Osteoblast (primary cell): ENCODE results near the gene SFXN3. TPM values are rescaled to one million over a fixed set of nuclear protein-coding genes. Genes with fewer than 3 reads are reported as not detected.

Experiments used
- DNase-seq: peaks from one replicate; pipeline ENCODE4 v3.0.0; 2011; ENCODE audit warnings: low spot score, mixed read lengths; ENCODE audit not compliant: insufficient read length; ENCODE audit errors: missing footprints
- H2AFZ ChIP-seq: 2 replicates; pipeline ENCODE4 v1.6.0; 2011; ENCODE audit warnings: mild to moderate bottlenecking, low read length
- H3K27ac ChIP-seq: 2 replicates; pipeline ENCODE4 v1.5.1; 2011; ENCODE audit warnings: mild to moderate bottlenecking, low read depth, low read length, moderate library complexity
- H3K27me3 ChIP-seq: 2 replicates; pipeline ENCODE4 v1.6.0; 2012; ENCODE audit warnings: mild to moderate bottlenecking, control low read depth, inconsistent platforms, low read length, moderate library complexity; ENCODE audit not compliant: insufficient read depth
- H3K36me3 ChIP-seq: 2 replicates; pipeline ENCODE4 v1.5.1; 2011; ENCODE audit warnings: mild to moderate bottlenecking, low read length, control low read depth, moderate library complexity; ENCODE audit not compliant: insufficient read depth
- H3K4me1 ChIP-seq: 2 replicates; pipeline ENCODE4 v1.5.1; 2011; ENCODE audit warnings: mild to moderate bottlenecking, low read length, control low read depth, moderate library complexity; ENCODE audit not compliant: insufficient read depth
- H3K4me2 ChIP-seq: 2 replicates; pipeline ENCODE4 v1.6.0; 2011; ENCODE audit warnings: mild to moderate bottlenecking, low read length; ENCODE audit not compliant: insufficient read depth
- H3K4me3 ChIP-seq: fragments of 200-600 bp; sonication (generic); 3 replicates; pipeline ENCODE4 v1.5.1; 2012; ENCODE audit warnings: mild to moderate bottlenecking, low read length, inconsistent platforms; ENCODE audit not compliant: insufficient read depth
- H3K79me2 ChIP-seq: 2 replicates; pipeline ENCODE4 v1.6.0; 2012; ENCODE audit warnings: mild to moderate bottlenecking, low read length, control low read depth, inconsistent platforms; ENCODE audit not compliant: insufficient read depth
- H3K9me3 ChIP-seq: 2 replicates; pipeline ENCODE4 v1.5.1; 2011; ENCODE audit warnings: low read depth, low read length, control low read depth
- H4K20me1 ChIP-seq: 2 replicates; pipeline ENCODE4 v1.6.0; 2012; ENCODE audit warnings: mild to moderate bottlenecking, low read length, control low read depth; ENCODE audit not compliant: insufficient read depth
- total RNA-seq: library from RNA; depleted of rRNA; stranded (reverse); fragments of >200 nt; gene quantifications from 2 replicates; pipeline ENCODE4 v1.2.3, GENCODE V29; 2012
- TF ChIP-seq, protein P1 (sequence below): IDR thresholded peaks from 2 replicates; pipeline ENCODE4 v1.5.1; 2011; ENCODE audit warnings: mild to moderate bottlenecking, low read depth, low read length, moderate library complexity; ENCODE audit errors: extremely low read depth

SFXN3 gene
- total RNA-seq, 1 donor, result 103 TPM

DNA sequence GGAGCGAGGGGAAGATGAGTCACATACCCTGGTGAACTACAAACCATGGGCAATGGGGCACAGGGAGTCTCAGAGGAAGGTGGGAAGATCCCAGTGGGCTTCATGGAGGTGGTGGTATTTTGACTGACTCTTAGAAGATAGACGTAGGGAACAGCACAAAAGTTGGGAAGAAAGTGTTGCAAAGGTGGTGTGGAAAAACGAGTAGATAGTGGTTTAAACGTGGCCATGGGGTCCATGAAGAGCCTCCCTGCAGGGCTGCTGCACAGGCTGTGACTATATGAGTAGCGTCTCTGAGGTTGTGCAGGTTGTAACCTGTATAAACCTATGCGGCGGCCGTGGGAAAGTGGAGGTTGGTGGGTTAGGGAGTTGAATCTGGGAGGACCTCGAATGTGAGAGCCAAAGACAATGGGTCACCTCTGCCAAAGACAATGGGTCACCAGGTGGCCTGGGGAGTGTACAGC lies 17.6 kb upstream of the SFXN3 start:
- Histone ChIP-seq H3K4me1 (peaks cover 27% of the 10 kb centered on the region), H4K20me1 (no peaks in the 10 kb centered on the region), H3K27ac (peak overlapping the region; percentile 45), H3K27me3 (no peaks in the 10 kb centered on the region), H3K9me3 (no peaks in the 10 kb centered on the region), H2AFZ (no peak overlapping the region), H3K36me3 (no peaks in the 10 kb centered on the region), H3K4me3 (peak overlapping the region; percentile 9), H3K79me2 (no peaks in the 10 kb centered on the region), H3K4me2 (peak overlapping the region; percentile 69)
- no peak for DNase-seq
- TF ChIP-seq, protein P1, sequence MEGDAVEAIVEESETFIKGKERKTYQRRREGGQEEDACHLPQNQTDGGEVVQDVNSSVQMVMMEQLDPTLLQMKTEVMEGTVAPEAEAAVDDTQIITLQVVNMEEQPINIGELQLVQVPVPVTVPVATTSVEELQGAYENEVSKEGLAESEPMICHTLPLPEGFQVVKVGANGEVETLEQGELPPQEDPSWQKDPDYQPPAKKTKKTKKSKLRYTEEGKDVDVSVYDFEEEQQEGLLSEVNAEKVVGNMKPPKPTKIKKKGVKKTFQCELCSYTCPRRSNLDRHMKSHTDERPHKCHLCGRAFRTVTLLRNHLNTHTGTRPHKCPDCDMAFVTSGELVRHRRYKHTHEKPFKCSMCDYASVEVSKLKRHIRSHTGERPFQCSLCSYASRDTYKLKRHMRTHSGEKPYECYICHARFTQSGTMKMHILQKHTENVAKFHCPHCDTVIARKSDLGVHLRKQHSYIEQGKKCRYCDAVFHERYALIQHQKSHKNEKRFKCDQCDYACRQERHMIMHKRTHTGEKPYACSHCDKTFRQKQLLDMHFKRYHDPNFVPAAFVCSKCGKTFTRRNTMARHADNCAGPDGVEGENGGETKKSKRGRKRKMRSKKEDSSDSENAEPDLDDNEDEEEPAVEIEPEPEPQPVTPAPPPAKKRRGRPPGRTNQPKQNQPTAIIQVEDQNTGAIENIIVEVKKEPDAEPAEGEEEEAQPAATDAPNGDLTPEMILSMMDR, result no peak

DNA sequence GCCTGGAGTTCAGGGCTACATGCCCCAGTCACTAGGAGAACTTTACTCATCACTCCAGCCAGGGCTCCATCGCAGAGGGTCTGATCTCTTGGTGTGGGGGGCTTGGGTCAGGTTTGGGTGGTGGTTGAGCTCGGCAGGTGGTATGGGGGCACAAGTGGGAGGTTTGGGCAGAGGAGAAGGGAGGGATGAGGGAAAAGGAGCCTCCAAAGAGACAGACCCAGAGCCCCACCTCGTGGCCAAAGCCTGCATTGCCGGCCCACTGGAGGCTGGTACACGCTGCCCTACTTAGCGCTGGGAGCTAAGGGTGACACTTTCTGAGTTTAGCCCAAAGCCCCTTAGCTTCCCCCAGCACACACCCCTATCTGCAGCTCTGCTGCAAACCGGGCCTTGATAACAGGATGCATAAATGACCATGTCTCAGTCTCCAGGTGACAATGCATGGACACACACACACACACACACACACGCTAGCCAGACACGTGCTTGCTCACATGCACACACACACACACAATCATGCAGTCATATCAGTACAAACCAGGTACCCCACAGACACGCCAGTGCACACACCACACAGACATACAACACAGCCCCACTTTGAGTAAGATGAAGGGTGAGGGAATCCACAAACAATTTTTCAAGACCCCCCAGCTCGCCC lies 16.7 kb upstream of the SFXN3 start:
- no peak overlapping the region for H3K27ac ChIP-seq
- H3K4me2 ChIP-seq, result no peak overlapping the region
- no peaks in the 10 kb centered on the region for H3K9me3 ChIP-seq
- no peaks in the 10 kb centered on the region for H4K20me1 ChIP-seq
- no peaks in the 10 kb centered on the region for H3K79me2 ChIP-seq
- peak; percentile 94 for DNase-seq
- TF ChIP-seq, protein P1, result peak; percentile 96
- H3K27me3 ChIP-seq, result no peaks in the 10 kb centered on the region
- peaks cover 27% of the 10 kb centered on the region for H3K4me1 ChIP-seq
- no peaks in the 10 kb centered on the region for H3K36me3 ChIP-seq
- H2AFZ ChIP-seq, result no peak overlapping the region
- no peak overlapping the region for H3K4me3 ChIP-seq

DNA sequence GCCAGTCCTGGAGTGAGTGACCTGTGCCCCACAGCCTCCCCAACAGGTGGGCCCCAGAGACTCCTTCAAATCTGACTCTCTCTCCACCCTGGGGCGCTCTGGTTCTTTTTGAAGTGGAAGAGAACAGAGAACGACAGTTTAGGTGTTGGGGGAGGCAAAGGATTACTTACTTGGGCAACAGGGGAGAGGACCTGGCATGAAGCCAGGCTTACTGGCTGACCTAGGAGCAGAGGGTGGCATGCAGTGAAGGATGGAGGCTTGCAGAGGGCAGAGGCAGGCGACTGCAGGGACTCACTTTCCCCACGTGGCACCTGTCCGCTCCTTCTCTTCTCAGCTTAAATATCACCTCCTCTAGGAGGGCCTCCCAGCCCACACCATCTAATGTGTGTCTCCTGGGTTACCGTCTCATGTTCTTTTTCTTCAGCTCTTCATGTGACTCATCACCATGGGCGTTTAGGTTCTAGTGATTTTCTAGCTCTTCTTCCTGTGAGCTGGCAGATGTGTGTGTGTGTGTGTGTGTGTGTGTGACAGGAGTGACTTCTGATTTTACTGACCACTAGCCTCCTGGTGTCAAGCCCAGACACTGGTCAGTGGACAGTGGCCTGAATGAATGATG lies 16.0 kb upstream of the SFXN3 start:
- Histone ChIP-seq H3K9me3 (no peaks in the 10 kb centered on the region), H2AFZ (no peak overlapping the region), H3K27ac (no peak overlapping the region), H3K27me3 (no peaks in the 10 kb centered on the region), H4K20me1 (no peaks in the 10 kb centered on the region), H3K36me3 (no peaks in the 10 kb centered on the region), H3K4me3 (no peak overlapping the region), H3K79me2 (no peaks in the 10 kb centered on the region), H3K4me2 (no peak overlapping the region), H3K4me1 (peaks cover 27% of the 10 kb centered on the region)
- DNase-seq, result peak; percentile 99
- TF ChIP-seq, protein P1, result no peak

- Histone ChIP-seq H3K27ac (no peak overlapping the region), H3K4me1 (peaks cover 27% of the 10 kb centered on the region), H3K36me3 (no peaks in the 10 kb centered on the region), H3K4me2 (no peak overlapping the region), H3K79me2 (no peaks in the 10 kb centered on the region), H2AFZ (no peak overlapping the region), H3K27me3 (no peaks in the 10 kb centered on the region), H3K9me3 (no peaks in the 10 kb centered on the region), H3K4me3 (no peak overlapping the region), H4K20me1 (no peaks in the 10 kb centered on the region)
- TF ChIP-seq, protein P1, result no peak
- no peak for DNase-seq
Measured at GRCh38 chr10:101015582-101015973, 15.5 kb upstream of the SFXN3 start.
